HG02759 (cell line): ENCODE measurements around the gene FKBP4.
"Not testable (repeated sequence)": the region's sequence is repeated elsewhere in the genome, so short reads cannot be mapped to it uniquely, and the experiment has no call there.

Source experiments
- ATAC-seq: cut with Tn5 transposase; IDR thresholded peaks from one replicate; pipeline ENCODE4 v1.9.1; 2021; ENCODE audit warnings: mild to moderate bottlenecking, moderate library complexity; ENCODE audit not compliant: unreplicated experiment

Gene FKBP4

GRCh38 chr12:2794736-2795289, at the start of gene FKBP4:
Gene FKBP4 (plus strand): TSS chr12:2794970. CDS start chr12:2795140, 170 bp downstream.
- ATAC-seq = peak; percentile 88

- no peak for ATAC-seq
Observed at GRCh38 chr12:2745655-2746054, 49.1 kb upstream of the FKBP4 start.

DNA sequence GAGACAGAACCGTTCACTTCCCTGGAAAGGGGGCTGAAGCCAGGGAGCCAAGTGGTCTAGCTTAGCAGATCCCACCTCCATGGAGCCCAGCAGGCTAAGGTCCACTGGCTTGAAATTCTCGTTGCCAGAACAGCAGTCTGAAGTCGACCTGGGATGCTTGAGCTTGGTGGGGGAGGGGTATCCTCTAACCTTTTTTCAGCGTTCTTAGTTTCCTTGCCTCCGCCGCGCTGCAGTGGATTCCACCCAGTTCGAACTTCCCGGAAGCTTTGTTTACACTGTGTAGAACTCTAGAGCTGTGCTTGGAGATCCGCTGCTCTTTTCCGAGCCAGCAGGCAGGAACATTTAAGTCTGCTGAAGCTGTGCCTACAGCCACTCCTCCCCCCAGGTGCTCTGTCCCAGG, 45.2 kb upstream of the FKBP4 start:
- no peak for ATAC-seq

GRCh38 chr12:2750185-2750584, 44.6 kb upstream of the FKBP4 start:
- no peak for ATAC-seq

GRCh38 chr12:2751230-2751629, 43.5 kb upstream of the FKBP4 start:
- no peak for ATAC-seq

- no peak for ATAC-seq
Observed at GRCh38 chr12:2751686-2752085, 43.1 kb upstream of the FKBP4 start.

DNA sequence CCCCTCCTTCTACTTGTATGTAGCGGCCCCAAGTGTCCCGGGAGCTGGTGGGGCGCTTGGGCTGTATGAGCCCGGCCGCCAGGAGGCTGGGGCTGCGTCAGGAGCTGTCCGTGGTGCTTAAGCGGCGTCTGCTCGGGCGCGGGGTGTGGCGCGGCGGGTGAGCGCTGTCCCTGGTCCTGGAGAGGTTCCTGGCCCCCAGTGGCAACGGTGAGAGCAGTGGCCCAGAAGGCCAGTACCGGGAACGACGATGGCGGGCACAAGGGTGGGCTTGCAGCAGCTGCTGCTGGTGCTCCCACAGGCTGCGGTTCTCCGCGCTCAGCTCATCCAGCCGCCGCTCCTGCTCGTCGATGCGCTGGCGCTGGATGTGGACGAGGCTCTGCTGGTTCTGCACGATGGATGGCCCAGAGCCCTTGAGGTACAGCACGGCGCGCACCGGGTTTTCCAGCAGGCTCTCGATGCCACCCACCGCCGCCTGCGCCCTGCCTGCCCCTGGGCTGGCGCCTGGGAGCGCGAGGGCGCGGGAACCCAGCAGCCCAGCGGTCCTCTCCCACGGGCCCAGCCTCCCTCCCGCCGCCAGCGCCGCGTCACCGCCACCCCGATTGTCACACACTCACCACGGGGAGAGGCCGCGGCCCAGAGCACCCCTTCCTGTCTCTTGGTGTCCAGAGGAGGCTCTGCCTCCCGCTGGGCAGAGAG, 41.9 kb upstream of the FKBP4 start:
- ATAC-seq = no peak

DNA sequence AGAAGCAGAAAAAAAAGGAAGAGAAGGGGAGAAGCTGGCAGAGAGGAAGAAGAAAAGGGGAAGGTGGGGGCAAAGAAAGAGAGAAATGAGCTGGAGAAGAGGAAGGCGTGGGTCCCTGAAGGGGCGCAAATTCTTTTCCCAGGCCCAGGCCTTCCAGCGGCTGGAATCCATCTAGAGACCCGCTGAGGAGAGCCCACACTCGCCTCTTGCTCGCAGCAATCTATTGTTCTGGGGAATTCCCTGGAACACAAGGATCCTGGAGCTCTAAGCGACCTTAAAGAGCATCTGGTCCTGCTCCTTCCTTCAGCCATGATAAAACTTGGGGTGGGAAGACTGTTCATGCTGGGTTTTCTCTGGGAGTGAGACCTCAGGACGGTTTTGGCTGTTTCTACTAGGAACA, 41.2 kb upstream of the FKBP4 start:
- ATAC-seq = no peak

DNA sequence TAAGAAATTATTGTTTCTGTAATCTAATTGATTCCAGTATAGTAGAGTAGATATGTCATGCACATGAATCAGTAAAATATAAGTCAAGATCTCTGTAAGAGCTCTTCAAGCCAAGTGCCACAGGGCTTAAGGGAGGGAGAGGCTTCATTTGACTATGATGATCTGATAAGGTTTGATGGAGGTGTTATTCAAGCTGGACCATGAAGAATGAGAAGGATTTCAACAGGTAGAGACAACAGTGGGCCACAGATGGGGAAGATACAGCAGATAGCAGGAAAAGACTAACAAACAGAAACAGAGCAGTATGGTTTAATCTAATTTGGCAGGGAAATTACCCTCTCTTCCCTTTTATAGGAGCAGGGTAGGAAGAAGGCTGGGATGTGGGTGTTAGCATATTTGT, 40.6 kb upstream of the FKBP4 start:
- ATAC-seq = no peak

DNA sequence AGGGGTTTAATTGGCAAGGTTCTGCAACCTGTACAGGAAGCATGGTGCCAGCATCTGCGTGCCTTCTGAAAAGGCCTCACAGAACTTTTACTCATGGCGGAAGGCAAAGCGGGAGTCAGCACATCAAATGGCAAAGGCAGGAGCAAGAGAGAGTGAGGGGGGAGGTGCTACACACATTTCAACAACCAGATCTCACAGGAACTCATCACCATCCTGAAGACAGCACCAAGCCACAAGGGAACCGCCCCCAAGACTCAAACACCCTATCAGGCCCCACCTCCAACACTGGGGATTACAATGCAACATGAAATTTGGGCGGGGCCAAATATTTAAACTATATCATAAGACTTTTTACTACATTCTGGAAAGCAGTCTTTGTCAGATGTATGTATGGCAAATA, 38.0 kb upstream of the FKBP4 start:
- no peak for ATAC-seq

DNA sequence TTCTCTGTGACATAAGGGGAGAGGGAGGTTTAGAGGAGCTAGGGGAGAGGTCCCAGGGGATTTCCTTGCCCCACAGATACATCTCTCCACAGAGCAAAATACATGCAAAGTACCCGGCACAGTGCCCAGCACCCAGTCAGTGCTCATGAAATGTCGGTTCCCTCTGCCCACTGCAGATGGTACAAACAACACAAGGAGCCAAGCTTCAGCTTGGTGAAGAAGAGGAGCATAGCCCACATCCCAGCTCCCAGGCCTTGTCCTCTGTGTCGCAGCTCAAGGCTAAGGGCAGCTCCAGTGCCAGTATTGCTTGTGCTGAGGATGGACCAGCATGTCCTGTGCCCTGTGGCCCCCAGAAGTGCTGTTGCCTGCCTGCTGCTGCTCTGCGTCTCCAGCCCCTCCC, 35.0 kb upstream of the FKBP4 start:
- ATAC-seq = no peak

GRCh38 chr12:2764398-2764797, 30.4 kb upstream of the FKBP4 start:
- no peak for ATAC-seq

GRCh38 chr12:2765052-2765451, 29.7 kb upstream of the FKBP4 start:
- ATAC-seq = no peak

- ATAC-seq = no peak
Observed at GRCh38 chr12:2765608-2766007, 29.2 kb upstream of the FKBP4 start.

GRCh38 chr12:2768224-2768961, 26.4 kb upstream of the FKBP4 start:
- no peak for ATAC-seq

DNA sequence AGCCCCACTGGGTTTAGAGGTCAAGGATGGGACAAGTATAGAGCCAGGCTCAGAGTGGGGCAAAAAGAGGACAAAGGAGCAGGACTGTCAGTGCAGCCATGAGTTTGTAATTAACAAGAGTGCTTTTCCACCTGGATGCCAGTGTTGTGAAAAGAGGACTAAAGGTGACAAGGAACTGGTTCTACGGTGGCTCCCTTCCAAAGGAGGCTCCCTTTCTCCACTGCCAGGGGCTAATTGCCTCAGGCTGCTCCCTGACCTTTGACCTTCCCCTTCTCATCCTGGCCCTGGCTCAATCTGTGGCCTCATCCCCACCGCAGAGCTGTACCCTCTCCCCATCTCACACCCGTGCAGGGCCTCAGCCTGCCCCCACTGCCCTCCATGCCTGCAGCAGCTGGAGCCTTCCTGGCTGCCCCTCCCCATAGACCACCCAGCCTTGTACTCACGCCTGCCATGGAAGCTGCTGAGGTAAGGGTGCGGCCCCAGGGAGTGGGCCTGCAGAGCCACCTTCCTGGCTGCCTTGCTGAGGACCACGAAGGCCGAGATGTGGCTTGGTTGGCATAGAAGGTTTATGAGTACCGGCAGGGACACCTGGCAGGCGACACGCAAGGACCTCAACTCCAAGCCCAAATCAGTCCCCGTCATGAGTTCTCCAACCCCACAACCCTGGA, 24.8 kb upstream of the FKBP4 start:
- no peak for ATAC-seq

GRCh38 chr12:2770544-2770943, 24.2 kb upstream of the FKBP4 start:
- not testable (repeated sequence) for ATAC-seq

- ATAC-seq = no peak
Observed at GRCh38 chr12:2772370-2772769, 22.4 kb upstream of the FKBP4 start.

- no peak for ATAC-seq
Observed at GRCh38 chr12:2773199-2773875, 21.4 kb upstream of the FKBP4 start.

DNA sequence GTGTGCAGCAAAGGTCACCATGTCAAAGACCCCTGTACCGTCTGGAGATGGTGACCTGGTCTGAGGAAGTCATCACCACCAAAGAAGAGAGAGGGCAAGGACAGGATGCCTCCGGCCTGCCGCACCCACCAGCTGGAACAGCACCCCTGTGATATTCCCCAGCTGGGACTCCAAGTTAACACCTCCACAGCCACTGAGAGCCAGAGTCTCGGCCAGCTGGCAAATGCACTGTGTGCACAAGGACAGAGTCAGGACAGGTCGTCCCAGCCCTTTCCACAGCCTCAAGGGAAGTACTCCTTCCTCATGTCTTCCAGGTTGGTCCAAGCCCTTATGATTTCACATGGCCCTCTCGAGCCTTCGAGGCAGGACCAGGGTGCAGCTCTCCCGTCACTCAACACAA, 19.3 kb upstream of the FKBP4 start:
- no peak for ATAC-seq

GRCh38 chr12:2776129-2776806, 18.5 kb upstream of the FKBP4 start:
- ATAC-seq = no peak
